Astrocyte (in vitro differentiated cells and primary cell): Measurements from ENCODE around the gene SREBF1. TPM values are rescaled to one million over a fixed set of nuclear protein-coding genes. Genes with fewer than 3 reads are reported as not detected.

ENCODE experiments used
- DNase-seq: peaks from one replicate; pipeline ENCODE4 v3.0.0-alpha.2; 2010; ENCODE audit warnings: low read depth
- FAIRE-seq: peaks from 2 replicates; lab custom pipeline; 2011; peaks lifted over from hg19 to GRCh38; lab: Jason Lieb, UNC
- H2AFZ ChIP-seq: 2 replicates; pipeline ENCODE4 v1.6.0; 2012; ENCODE audit warnings: low read depth, low read length, inconsistent platforms
- H3K27ac ChIP-seq: 2 replicates; pipeline ENCODE4 v1.5.1; 2011; ENCODE audit warnings: low read depth, low read length, inconsistent platforms
- H3K27me3 ChIP-seq: 2 replicates; pipeline ENCODE4 v1.6.0; 2011; ENCODE audit warnings: low read length, inconsistent platforms; ENCODE audit not compliant: insufficient read depth
- H3K36me3 ChIP-seq: 2 replicates; pipeline ENCODE4 v1.5.1; 2011; ENCODE audit warnings: low read length, inconsistent platforms; ENCODE audit not compliant: insufficient read depth
- H3K4me1 ChIP-seq: 2 replicates; pipeline ENCODE4 v1.5.1; 2011; ENCODE audit warnings: low read length, inconsistent platforms; ENCODE audit not compliant: insufficient read depth
- H3K4me2 ChIP-seq: 2 replicates; pipeline ENCODE4 v1.6.0; 2012; ENCODE audit warnings: low read length, inconsistent platforms
- H3K4me3 ChIP-seq: 2 replicates; pipeline ENCODE4 v1.5.1; 2011; ENCODE audit warnings: low read depth, mild to moderate bottlenecking, low read length, inconsistent platforms; ENCODE audit not compliant: insufficient read depth
- H3K79me2 ChIP-seq: 2 replicates; pipeline ENCODE4 v1.6.0; 2012; ENCODE audit warnings: mild to moderate bottlenecking, low read length, inconsistent platforms; ENCODE audit not compliant: insufficient read depth
- H3K9ac ChIP-seq: 2 replicates; pipeline ENCODE4 v1.6.0; 2012; ENCODE audit warnings: mild to moderate bottlenecking, low read length, inconsistent platforms
- H3K9me3 ChIP-seq: 2 replicates; pipeline ENCODE4 v1.5.1; 2012; ENCODE audit warnings: low read depth, mild to moderate bottlenecking, low read length, inconsistent platforms; ENCODE audit not compliant: insufficient read depth
- H4K20me1 ChIP-seq: 2 replicates; pipeline ENCODE4 v1.6.0; 2012; ENCODE audit warnings: low read length, inconsistent platforms; ENCODE audit not compliant: insufficient read depth
- H3K27ac Mint-ChIP-seq: one replicate; pipeline ENCODE4 v1.8.0; 2021; ENCODE audit warnings: mild to moderate bottlenecking, mixed read lengths; ENCODE audit not compliant: unreplicated experiment
- H3K27me3 Mint-ChIP-seq: one replicate; pipeline ENCODE4 v1.8.0; 2021; ENCODE audit warnings: low read depth, mixed read lengths; ENCODE audit not compliant: unreplicated experiment
- H3K36me3 Mint-ChIP-seq: one replicate; pipeline ENCODE4 v1.8.0; 2021; ENCODE audit warnings: low read depth, mixed read lengths; ENCODE audit not compliant: unreplicated experiment
- H3K4me1 Mint-ChIP-seq: one replicate; pipeline ENCODE4 v1.8.0; 2021; ENCODE audit warnings: low read depth, mixed read lengths; ENCODE audit not compliant: unreplicated experiment
- H3K4me3 Mint-ChIP-seq: one replicate; pipeline ENCODE4 v1.8.0; 2021; ENCODE audit warnings: mild to moderate bottlenecking, moderate library complexity, mixed read lengths; ENCODE audit not compliant: unreplicated experiment
- H3K9me3 Mint-ChIP-seq: one replicate; pipeline ENCODE4 v1.8.0; 2021; ENCODE audit warnings: mild to moderate bottlenecking, mixed read lengths; ENCODE audit not compliant: unreplicated experiment
- CTCF ChIP-seq: IDR thresholded peaks from 2 replicates; pipeline ENCODE4 v1.5.1; 2011; ENCODE audit warnings: low read depth, mild to moderate bottlenecking, inconsistent platforms, low read length, moderate library complexity; ENCODE audit not compliant: insufficient read depth
- EZH2 ChIP-seq: IDR thresholded peaks from 2 replicates; pipeline ENCODE4 v1.6.1; 2012; ENCODE audit warnings: mild to moderate bottlenecking, low read length, inconsistent platforms; ENCODE audit not compliant: insufficient read depth
- total RNA-seq: library from RNA; stranded (reverse); gene quantifications from 2 replicates; pipeline ENCODE4 v1.2.1, GENCODE V29; 2021

The SREBF1 gene
- total RNA-seq, 1 donor from 2014 or later = 65.6 TPM

- no peak for TF ChIP-seq CTCF
- no peak for TF ChIP-seq EZH2
- no peak for FAIRE-seq
- no peak overlapping the region for H3K4me3 Mint-ChIP-seq
- Histone ChIP-seq H3K4me2 (no peak overlapping the region), H3K79me2 (no peaks in the 10 kb centered on the region), H3K36me3 (peaks cover 8% of the 10 kb centered on the region), H3K4me3 (no peak overlapping the region), H2AFZ (no peak overlapping the region), H3K9ac (no peak overlapping the region), H4K20me1 (peaks cover 71% of the 10 kb centered on the region), H3K27me3 (no peaks in the 10 kb centered on the region), H3K27ac (no peak overlapping the region), H3K9me3 (no peaks in the 10 kb centered on the region), H3K4me1 (peaks cover 14% of the 10 kb centered on the region)
- DNase-seq = no peak
- no peaks in the 10 kb centered on the region for H3K9me3 Mint-ChIP-seq
- no peaks in the 10 kb centered on the region for H3K27me3 Mint-ChIP-seq
- peak overlapping the region; percentile 58 for H3K27ac Mint-ChIP-seq
- peaks cover 4% of the 10 kb centered on the region for H3K36me3 Mint-ChIP-seq
- H3K4me1 Mint-ChIP-seq = peaks cover 16% of the 10 kb centered on the region
These were observed 23.6 kb downstream of the SREBF1 start for GRCh38 chr17:17813055-17813724.

- H3K4me1 ChIP-seq = peaks cover 14% of the 10 kb centered on the region
- H3K9me3 ChIP-seq = no peaks in the 10 kb centered on the region
- Mint-ChIP-seq H3K27ac (peak overlapping the region; percentile 66), H3K4me1 (peaks cover 16% of the 10 kb centered on the region), H3K4me3 (no peak overlapping the region), H3K27me3 (no peaks in the 10 kb centered on the region), H3K36me3 (peaks cover 4% of the 10 kb centered on the region), H3K9me3 (no peaks in the 10 kb centered on the region)
- no peak overlapping the region for H3K4me3 ChIP-seq
- no peak for FAIRE-seq
- no peaks in the 10 kb centered on the region for H3K79me2 ChIP-seq
- DNase-seq = no peak
- H2AFZ ChIP-seq = no peak overlapping the region
- no peak overlapping the region for H3K27ac ChIP-seq
- H3K9ac ChIP-seq = no peak overlapping the region
- peaks cover 71% of the 10 kb centered on the region for H4K20me1 ChIP-seq
- no peak for TF ChIP-seq EZH2
- peak; percentile 76 for TF ChIP-seq CTCF
- H3K36me3 ChIP-seq = peaks cover 3% of the 10 kb centered on the region
- no peak overlapping the region for H3K4me2 ChIP-seq
- no peaks in the 10 kb centered on the region for H3K27me3 ChIP-seq
These were observed 24.4 kb downstream of the SREBF1 start for GRCh38 chr17:17812211-17813054.
